ENCODE data around the gene IGFLR1.

IGFLR1 gene, protein sequence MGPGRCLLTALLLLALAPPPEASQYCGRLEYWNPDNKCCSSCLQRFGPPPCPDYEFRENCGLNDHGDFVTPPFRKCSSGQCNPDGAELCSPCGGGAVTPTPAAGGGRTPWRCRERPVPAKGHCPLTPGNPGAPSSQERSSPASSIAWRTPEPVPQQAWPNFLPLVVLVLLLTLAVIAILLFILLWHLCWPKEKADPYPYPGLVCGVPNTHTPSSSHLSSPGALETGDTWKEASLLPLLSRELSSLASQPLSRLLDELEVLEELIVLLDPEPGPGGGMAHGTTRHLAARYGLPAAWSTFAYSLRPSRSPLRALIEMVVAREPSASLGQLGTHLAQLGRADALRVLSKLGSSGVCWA
- 2.2 to 4.7 (median 3.1) reads per million in 3 experiments for total RNA-seq

DNA sequence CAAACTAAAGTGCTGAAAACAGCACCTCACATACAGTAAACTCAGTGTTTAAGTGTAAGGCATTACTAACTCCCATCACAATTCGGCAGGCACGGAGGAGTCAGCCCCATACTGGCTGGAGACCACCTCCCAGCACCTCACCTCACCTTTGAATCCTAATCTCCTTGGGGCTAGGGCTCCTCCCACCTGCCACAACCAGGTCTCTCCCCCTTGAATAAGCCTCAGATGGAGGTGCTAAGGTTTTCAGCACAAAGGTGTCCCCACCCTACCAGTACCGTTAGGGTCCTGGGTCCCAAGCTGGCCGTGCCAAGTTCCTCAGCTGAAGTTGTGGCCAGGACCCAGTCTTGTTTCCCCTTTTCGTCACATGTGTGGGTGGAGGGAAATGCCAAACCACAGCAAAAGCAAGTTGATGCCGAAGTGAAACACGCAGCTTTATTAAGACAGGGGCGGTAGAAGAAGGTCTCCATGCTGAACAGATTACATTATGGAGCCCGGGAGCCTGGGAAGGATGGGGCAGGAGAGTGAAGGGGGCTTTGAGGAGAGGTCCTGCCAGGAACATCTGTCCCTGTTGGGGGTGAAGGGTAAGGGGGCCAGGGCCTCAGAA, at the start of gene IGFLR1:
TSS of gene IGFLR1 (minus strand) at position 332 of the 604 bp plus-strand sequence. CDS start 1,272 bp downstream, outside the sequence.
- peak; percentile 75 for DNase-seq

DNA sequence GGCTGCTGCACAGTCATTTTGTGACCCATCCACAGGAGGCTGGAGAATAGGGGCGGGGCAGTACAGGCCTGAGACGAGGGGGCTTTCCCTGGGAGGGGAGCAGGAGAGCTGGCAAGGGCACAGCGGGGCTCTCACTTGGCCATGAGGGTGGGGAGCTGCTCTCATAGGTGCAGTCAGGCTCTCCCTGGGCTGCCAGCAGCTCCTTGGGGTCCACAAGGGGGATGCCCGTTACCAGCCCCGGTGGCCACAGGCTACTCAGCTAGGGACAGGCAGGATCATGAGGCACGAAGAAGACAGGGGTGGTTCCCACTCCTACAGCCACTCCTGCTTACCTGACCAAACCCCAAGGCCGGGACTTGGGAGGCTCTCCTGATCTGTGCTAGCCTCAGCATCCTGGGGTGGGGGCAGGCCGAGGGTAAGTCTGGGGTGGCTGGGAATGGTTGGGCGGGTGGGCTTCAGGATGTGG, 49.6 kb upstream of the IGFLR1 start:
- no peak for DNase-seq

DNA sequence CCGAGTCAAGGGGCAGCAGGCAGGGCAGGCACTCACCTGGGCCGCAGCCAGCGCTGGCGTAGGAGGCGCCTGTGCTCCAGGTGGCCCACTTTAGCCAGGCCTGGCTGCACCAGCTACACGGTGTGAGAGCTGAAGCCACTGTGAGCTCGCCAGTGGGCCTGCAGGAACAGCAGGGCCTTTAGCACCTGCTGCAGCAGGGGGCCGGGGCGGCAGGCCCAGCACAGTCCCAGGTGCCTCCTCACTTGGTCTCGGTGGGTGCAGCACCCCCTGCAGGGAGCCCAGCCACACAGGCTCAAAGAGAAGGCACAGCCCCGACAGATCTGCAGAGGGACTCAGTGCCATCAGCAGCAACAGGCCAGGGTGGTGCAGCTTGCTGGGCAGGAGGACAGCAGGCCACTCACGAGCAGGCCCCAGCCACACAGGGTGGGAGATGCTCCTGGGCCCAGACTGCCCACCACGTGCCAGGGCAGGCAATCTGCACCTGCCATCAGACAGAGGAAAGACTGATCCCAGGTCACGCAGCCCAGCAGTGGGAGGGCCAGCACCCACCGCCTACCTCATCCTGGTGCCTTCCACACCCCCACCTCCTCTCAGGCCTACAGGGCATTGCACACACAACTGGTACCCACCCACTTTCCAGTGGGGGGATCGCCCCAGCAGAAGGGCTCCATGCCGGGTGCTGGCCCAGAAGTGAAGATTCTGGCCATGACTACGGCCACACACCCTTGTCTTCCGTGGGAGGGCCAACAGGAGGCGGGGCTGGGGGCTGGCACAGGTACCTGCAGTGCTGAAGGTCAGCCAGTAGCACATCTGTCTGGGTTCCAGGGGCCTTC, 48.9 kb upstream of the IGFLR1 start:
- DNase-seq, result no peak

DNA sequence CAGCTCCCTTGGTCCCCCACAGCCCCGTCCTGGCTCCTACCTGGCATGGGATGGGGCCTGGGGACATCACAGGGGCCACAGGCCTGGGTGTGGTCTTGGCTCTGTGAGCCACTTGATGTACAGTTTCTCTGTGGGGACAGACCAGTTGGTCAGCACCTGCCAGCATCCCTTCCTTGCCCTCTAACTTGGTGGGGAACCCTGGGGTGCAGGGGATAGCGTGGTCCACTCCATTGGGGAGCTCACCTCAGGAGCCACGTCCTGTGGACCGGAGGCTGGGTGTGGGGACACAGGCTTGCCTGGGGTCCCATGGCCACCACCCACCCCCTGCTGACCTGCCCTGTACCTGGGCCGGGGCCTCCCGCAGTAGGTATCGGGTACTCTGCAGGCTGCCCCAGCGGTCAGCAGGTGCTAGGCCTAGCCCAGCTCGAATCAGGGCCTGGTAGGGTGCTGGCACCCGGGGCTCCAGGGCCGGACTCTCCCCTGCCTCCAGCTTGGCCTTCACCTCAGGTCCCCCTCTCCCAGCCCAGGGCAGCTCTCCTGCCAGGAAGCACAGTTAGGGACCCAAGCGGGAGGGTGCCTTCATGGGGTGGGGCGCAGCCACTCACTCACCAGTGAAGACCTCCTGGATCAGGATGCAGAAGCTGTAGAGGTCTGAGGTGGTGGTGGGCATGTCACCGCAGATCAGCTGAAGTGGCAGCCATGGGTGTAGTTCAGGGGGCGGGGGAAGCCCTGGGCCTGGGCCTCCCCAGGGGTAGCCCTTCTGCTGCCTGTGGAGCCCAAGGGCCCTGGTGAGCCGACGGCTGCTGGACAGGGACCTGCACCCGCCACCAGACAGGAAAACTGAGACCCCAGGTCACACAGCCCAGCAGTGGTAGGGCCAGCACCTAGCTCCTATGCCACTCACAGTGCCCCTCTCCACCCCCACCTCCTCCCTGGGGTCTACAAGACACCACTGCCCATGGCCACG, 48.0 kb upstream of the IGFLR1 start:
- no peak for DNase-seq

DNA sequence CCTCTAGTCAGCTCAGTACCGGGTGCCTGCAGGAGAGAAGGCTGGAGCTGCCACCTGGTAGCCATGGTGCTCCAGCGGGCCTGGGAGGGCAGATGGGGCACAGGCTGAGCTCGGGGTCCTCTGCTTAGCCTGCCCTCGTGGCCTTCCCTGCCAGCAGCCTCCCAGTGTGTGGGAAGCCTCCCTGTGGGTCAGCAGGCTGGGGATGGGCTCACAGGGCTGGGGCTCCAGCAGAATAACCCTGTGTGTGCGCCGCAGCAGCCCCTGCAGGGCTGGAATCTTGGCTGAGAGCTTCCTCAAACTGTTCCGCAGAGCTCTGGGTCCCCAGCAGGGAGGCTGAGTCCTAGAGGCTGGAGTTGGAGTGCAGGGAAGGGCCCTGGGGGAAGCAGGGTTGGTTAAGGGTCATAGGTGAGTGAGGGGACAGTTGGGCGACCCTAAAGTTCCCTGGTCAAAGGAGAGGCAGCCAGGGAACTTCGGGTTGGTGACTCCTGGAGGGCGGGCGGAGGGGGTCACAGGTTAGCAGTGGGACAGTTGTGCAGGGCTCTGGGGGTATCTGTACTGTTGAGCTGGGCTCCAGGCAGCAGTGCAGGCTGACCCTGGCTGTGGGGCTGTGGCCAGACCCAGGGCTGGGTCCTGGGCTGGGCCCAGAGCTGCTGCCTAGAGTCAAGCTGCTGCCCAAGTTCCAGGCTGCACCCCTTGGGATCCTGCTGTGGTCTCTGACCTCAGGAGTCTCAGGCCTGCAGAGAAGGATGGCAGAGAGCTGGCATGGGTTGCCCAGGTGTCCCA, 47.1 kb upstream of the IGFLR1 start:
- DNase-seq, result no peak

DNA sequence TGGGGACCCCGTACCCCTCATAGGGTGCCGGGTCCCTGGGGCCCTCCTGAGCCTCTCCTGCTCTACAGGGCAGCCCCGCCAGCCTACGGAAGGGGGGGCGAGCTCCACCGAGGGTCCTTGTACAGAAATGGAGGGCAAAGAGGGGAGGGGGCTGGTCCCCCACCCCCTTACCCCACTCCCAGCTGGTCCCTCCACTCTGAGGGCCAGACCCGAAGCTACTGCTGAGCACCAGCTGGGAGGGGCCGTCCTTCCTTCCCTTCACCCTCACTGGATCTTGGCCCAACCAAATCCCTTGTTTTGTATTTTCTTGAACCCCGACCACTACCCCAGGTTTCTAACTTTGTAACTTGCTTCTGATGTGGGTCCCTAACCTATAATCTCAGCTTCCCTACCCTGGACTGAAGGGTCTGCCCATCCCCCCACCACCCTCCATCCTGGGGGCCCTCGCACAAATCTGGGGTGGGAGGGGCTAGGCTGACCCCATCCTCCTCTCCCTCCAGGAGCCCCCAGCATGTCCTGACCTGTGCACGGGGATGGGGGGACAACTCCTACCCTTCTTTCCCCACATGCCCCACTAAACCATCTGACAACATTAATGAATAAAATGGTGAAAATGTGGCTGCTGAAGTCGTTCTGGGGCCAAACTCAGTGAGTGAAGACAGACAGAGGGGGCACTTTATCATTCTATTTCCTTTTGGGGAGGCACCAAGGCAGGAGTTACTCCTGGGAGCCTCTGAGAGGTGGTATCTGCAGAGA, 46.1 kb upstream of the IGFLR1 start:
- no peak for DNase-seq

DNA sequence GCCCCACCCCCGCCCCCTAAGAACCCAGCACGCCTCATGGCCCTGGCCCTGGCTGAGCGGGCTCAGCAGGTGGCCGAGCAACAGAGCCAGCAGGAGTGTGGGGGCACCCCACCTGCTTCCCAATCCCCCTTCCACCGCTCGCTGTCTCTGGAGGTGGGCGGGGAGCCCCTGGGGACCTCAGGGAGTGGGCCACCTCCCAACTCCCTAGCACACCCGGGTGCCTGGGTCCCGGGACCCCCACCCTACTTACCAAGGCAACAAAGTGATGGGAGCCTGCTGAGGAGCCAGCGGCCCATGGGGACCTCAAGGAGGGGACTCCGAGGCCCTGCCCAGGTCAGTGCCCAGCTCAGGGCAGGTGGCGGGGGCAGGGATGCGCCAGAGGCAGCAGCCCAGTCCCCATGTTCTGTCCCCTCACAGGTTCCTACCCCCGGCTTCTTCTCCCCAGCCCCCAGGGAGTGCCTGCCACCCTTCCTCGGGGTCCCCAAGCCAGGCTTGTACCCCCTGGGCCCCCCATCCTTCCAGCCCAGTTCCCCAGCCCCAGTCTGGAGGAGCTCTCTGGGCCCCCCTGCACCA, 45.1 kb upstream of the IGFLR1 start:
- DNase-seq, result no peak

DNA sequence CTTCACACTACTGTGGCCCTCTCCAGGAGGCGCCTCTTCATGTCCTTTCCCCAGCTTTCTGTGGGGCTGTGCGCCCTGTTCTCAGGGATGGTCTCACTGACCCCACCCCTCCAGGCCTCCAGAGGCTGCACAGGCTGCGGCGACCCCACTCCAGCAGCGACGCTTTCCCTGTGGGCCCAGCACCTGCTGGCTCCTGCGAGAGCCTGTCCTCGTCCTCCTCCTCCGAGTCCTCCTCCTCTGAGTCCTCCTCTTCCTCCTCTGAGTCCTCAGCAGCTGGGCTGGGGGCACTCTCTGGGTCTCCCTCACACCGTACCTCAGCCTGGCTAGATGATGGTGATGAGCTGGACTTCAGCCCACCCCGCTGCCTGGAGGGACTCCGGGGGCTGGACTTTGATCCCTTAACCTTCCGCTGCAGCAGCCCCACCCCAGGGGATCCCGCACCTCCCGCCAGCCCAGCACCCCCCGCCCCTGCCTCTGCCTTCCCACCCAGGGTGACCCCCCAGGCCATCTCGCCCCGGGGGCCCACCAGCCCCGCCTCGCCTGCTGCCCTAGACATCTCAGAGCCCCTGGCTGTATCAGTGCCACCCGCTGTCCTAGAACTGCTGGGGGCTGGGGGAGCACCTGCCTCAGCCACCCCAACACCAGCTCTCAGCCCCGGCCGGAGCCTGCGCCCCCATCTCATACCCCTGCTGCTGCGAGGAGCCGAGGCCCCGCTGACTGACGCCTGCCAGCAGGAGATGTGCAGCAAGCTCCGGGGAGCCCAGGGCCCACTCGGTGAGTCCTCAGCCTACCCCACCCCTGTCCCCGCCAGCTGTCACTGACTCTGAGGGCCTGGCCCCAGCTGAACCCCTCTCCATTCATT, 44.3 kb upstream of the IGFLR1 start:
- DNase-seq, result no peak

DNA sequence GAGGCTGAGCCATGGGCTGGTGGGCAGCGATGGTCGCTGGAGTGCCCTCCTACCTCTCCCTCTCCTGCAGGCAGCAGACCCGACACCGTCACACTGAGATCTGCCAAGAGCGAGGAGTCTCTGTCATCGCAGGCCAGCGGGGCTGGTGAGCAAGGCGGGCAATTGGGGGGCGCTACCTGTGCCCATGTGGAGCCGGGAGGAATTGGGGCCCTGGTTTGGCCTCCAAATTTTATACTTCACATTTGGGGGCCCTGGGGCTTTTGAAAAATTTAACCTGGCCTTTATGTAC, 43.0 kb upstream of the IGFLR1 start:
- DNase-seq, result no peak

DNA sequence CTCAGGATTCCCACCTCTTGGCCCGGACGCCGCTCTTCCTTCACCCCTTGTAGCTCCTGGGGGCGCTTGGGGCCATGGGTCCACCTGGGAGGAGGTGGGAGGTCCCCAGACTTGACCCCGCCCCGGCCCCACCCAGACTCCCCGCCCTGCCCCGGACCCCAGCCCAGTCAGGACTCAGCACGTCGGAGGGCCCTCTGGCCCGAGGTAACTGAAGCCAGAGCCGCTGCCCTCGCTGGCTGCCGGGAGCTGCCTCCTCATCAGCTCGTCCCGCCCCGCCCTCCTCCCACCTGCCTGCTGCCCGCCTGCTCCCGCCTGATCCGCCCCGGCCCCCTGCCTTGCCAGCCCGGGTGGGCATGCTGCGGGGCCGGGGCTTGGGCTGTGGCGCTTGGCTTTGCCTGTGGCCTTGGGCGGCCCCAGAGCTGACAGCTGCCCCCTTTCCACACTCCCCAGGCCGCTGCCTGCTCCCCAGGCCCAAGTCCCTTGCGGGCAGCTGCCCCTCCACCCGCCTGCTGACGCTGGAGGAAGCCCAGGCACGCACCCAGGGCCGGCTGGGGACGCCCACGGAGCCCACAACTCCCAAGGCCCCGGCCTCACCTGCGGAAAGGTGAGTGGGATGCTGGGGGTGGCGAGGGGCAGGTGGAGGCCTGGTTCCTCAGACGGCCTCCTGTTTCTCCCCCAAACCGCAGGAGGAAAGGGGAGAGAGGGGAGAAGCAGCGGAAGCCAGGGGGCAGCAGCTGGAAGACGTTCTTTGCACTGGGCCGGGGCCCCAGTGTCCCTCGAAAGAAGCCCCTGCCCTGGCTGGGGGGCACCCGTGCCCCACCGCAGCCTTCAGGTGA, 42.5 kb upstream of the IGFLR1 start:
- no peak for DNase-seq

DNA sequence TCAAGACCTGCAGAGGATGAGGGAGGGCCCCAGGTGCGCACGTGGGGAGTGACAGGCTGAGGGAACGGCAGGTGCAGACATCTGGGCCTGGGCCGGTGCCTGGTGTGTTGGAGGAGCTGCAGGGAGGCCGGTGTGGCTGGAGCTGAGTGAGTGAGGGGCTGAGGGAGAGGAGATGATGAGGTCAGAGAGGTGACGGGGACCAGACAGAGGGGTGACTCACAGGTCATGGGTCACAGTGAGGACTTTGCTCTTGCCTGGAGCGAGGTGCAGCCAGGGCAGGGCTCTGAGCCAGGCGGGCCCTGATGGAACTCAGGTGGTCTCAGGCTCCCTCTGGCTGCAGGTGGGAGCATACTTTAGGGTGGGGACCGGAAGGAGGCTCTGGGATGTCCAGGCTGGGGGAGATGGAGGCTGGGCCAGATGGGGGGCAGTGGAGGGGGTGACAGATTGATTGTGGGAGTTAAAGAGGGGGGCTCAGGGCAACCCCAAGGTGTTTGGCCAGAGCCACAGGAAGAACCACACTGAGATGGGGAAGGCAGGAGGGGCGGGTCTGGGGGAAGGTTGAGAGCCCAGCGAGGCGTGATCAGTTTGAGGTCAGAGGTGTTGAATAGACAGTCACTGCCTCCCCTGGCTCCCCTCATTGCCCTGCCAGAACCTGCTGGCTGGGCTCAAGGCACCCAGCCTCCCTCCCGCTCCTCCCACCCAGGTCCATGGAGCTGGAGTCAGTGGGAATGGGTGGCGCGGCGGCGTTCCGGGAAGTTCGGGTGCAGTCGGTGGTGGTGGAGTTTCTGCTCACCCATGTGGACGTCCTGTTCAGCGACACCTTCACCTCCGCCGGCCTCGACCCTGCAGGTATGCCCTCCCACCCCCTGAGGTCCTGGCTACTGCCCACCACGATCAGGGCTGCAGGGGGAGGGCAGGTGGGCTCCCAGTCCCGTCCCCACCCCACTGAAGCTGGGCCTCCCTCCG, 41.5 kb upstream of the IGFLR1 start:
- DNase-seq, result no peak

DNA sequence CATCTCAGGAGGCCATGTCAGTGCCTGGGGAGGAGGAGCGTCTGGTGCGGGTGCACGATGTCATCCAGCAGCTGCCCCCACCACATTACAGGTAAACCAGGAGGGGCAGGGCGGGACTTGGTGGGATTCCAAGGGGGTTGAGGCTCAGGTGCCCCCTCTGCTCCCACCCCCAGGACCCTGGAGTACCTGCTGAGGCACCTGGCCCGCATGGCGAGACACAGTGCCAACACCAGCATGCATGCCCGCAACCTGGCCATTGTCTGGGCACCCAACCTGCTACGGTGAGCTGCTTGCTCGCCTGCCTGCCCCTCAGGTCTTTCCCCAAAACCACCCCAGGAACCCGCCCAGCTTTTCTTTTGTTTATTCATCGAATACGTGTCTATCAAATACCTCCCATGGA, 40.3 kb upstream of the IGFLR1 start:
- no peak for DNase-seq

DNA sequence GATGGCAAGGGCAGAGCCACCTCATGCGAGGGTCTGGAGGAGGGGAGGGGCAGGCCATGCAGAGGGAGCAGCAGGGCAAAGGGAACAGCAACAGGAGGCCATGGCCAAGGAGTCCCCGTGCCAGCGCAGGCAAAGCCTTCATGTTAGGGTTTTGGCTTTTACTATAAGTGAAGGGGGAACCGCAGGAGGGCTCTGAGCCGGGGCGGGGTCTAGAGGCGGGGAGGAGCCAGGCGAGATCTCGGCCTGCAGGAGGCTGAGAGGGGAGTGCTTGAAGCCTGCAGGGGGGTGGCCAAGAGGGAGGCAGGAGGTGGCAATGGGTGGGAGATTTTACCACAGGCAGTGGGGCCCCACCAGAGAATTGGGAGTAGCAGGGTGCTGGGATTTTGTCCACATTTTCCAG, 39.4 kb upstream of the IGFLR1 start:
- no peak for DNase-seq

DNA sequence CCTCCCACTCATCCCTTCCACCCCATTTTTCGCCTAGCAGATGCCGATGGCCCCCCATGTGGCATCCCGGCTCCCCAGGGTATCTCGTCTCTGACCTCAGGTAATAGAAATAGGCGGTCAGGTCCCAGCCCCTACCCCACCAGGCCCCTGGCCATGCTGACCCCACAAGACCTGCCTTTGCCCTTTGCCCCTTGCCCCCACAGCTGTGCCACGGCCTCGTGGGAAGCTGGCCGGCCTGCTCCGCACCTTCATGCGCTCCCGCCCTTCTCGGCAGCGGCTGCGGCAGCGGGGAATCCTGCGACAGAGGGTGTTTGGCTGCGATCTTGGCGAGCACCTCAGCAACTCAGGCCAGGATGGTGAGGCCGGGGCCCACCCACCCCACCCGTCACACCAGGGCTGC, 38.5 kb upstream of the IGFLR1 start:
- no peak for DNase-seq

DNA sequence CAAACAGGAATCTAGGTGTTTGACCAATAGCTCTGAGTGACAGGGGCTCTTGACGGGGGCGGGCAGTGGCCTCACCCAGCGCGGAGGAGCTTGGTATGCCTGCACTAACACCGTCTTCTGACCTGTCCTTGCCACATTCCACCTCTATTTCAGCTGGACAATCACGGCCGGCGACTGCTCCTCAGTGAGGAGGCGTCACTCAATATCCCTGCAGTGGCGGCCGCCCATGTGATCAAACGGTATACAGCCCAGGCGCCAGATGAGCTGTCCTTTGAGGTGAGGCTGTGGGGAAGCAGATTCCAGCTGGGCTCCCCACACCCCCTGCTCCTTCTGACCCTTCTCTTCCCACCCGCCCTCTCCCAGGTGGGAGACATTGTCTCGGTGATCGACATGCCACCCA, 37.8 kb upstream of the IGFLR1 start:
- no peak for DNase-seq

DNA sequence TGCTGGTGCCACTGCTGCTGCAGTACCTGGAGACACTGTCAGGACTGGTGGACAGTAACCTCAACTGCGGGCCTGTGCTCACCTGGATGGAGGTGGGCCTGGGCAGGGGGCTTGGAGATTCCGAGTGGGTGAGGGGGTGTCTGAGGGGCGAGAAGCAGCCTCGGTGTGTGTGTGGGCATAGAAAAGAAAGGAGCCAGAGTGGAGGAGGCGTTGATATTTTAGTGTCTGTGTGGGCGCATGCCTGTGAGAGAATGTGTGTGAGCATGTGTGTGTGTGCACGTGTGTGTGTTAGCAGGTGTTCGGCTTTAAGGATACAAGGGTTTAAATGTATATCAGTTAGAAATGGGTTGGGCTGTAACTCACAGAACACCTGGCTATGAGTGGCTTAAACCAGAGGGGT, 36.8 kb upstream of the IGFLR1 start:
- no peak for DNase-seq

DNA sequence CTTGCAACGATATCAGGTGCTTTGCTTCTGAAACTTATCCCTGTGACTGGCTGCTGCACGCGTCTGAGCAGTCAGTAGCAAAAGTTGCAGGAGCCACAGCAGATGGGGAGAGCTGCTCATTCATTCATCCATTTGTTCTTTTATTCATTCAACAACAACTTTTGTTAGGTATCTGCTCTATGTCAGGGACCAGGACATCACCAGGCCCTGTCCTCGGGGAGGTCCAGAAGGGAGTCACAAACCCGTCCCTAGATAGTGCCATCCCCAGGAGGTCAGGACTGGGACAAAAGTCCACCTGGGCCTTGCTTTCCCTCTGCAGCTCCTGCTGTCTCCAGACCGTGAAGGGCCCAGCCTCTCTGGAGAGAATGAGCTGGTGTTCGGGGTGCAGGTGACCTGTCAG, 35.7 kb upstream of the IGFLR1 start:
- no peak for DNase-seq
